ENCODE measurements around the gene RAET1G.
"Not testable (repeated sequence)": the region's sequence is repeated elsewhere in the genome, so short reads cannot be mapped to it uniquely, and the experiment has no call there.

Gene RAET1G

GRCh38 chr6:149953390-149953789 is 30.5 kb upstream of the RAET1G start:
- DNase-seq, result not testable (repeated sequence)

- no peak for DNase-seq
Measured at GRCh38 chr6:149951626-149952025, 28.7 kb upstream of the RAET1G start.

GRCh38 chr6:149951096-149951495 is 28.2 kb upstream of the RAET1G start:
- no peak for DNase-seq

- no peak for DNase-seq
Measured at GRCh38 chr6:149950423-149950822, 27.5 kb upstream of the RAET1G start.

- DNase-seq, result no peak
Measured at GRCh38 chr6:149948616-149949015, 25.7 kb upstream of the RAET1G start.

GRCh38 chr6:149948011-149948410 is 25.1 kb upstream of the RAET1G start:
- DNase-seq, result no peak

- DNase-seq, result not testable (repeated sequence)
Measured at GRCh38 chr6:149947533-149947932, 24.6 kb upstream of the RAET1G start.

- DNase-seq, result not testable (repeated sequence)
Measured at GRCh38 chr6:149946631-149947030, 23.7 kb upstream of the RAET1G start.

GRCh38 chr6:149945276-149945675 is 22.4 kb upstream of the RAET1G start:
- DNase-seq, result not testable (repeated sequence)

GRCh38 chr6:149943321-149943720 is 20.4 kb upstream of the RAET1G start:
- not testable (repeated sequence) for DNase-seq

GRCh38 chr6:149942461-149942829 is 19.5 kb upstream of the RAET1G start:
- no peak for DNase-seq

- DNase-seq, result peak; percentile 72 to 76
Measured at GRCh38 chr6:149941583-149942460, 18.9 kb upstream of the RAET1G start, which contains the start of gene ULBP2. ULBP2 (plus strand) TSS chr6:149942014; CDS start chr6:149942073, 59 bp downstream.

GRCh38 chr6:149940672-149940982 is 17.7 kb upstream of the RAET1G start:
- no peak for DNase-seq

GRCh38 chr6:149939909-149940671 is 17.2 kb upstream of the RAET1G start:
- DNase-seq, result no peak

- no peak for DNase-seq
Measured at GRCh38 chr6:149939356-149939648, 16.4 kb upstream of the RAET1G start.

GRCh38 chr6:149938571-149939355 is 15.8 kb upstream of the RAET1G start:
- no peak for DNase-seq

GRCh38 chr6:149938013-149938570 is 15.2 kb upstream of the RAET1G start:
- not testable (repeated sequence) for DNase-seq

GRCh38 chr6:149936743-149937142 is 13.8 kb upstream of the RAET1G start:
- no peak for DNase-seq

GRCh38 chr6:149935668-149936067 is 12.7 kb upstream of the RAET1G start:
- DNase-seq, result no peak

- no peak for DNase-seq
Measured at GRCh38 chr6:149935246-149935645, 12.3 kb upstream of the RAET1G start.

GRCh38 chr6:149934249-149935156 is 11.6 kb upstream of the RAET1G start:
- DNase-seq, result peak; percentile 66 to 70

GRCh38 chr6:149933461-149933860 is 10.5 kb upstream of the RAET1G start:
- no peak for DNase-seq
